ENCODE data around the gene EIF4G1. TPM values are rescaled to one million over a fixed set of nuclear protein-coding genes. Genes with fewer than 3 reads are reported as not detected.
A peak's percentile ranks its signal among the peaks of the same experiment; 100 is the strongest.
"Not testable (repeated sequence)": the region's sequence is repeated elsewhere in the genome, so short reads cannot be mapped to it uniquely, and the experiment has no call there.

EIF4G1 gene
- total and polyA plus RNA-seq, 5 donors: 203 to 301 (median 245) TPM

DNA sequence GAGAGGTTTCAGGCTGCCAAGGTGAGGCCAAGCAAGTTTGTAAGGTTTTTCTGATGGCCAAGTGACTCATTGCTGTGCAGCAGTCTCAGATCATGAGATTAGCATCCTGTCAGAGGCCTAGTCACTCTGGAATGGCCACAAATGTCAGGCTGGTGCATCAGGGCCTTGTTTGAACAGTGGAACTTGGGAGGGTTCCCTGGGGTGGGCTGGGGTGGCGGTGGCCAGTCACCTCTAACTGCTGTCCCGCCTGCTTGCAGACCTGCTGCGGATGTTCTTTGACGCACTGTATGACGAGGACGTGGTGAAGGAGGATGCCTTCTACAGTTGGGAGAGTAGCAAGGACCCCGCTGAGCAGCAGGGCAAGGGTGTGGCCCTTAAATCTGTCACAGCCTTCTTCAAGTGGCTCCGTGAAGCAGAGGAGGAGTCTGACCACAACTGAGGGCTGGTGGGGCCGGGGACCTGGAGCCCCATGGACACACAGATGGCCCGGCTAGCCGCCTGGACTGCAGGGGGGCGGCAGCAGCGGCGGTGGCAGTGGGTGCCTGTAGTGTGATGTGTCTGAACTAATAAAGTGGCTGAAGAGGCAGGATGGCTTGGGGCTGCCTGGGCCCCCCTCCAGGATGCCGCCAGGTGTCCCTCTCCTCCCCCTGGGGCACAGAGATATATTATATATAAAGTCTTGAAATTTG, 20.2 kb downstream of the EIF4G1 start:
- Histone ChIP-seq H3K27ac (ENCODE audit: low read length) (no peak overlapping the region), H3K4me1 (ENCODE audit: control insufficient read depth, insufficient read depth, low read length) (peaks cover 4% of the 10 kb centered on the region), H3K9me3 (ENCODE audit: control insufficient read depth, low read length) (no peaks in the 10 kb centered on the region), H3K4me3 (ENCODE audit: low read length) (no peak overlapping the region), H3K27me3 (ENCODE audit: control insufficient read depth, insufficient read depth) (no peaks in the 10 kb centered on the region)
- peak in 2 of 3 donors; percentile 55 to 65 for DNase-seq
- no peak for ATAC-seq
- WGBS: 79% methylated on average over 15 of the region's 15 CpGs
- intact Hi-C loops (cut with DNase I): no loop called here

DNA sequence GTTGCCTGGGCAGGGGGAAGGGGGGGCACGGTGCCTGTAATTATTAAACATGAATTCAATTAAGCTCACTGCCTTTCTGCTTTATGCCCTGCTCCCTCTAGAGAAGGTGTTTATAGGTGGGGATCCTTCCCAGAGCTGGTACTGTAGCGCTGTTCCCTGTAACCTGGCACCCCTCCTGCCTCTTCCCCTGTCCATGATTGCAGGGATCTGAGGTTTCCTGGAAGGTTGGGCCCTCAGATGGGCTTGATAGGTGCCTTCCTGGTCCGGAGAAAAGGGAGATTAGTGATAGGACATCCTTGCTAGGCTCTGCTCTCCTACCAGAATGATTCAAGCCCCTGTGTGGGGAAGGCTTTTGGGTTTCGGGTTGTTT, 20.9 kb downstream of the EIF4G1 start:
- no peaks in the 10 kb centered on the region for H3K27me3 ChIP-seq (ENCODE audit: control insufficient read depth, insufficient read depth)
- intact Hi-C loops (cut with DNase I): no loop called here
- no peak overlapping the region for H3K4me3 ChIP-seq (ENCODE audit: low read length)
- peak overlapping the region; percentile 97 for H3K27ac ChIP-seq (ENCODE audit: low read length)
- ATAC-seq: peak in 1 of 2 donors; percentile 0
- H3K9me3 ChIP-seq (ENCODE audit: control insufficient read depth, low read length): no peaks in the 10 kb centered on the region
- DNase-seq: peak in 2 of 3 donors; percentile 38 to 53
- H3K4me1 ChIP-seq (ENCODE audit: control insufficient read depth, insufficient read depth, low read length): peaks cover 4% of the 10 kb centered on the region
- WGBS: 48% methylated on average over 4 of the region's 4 CpGs

- ATAC-seq: peak; percentile 70 to 76
- Histone ChIP-seq H3K9me3 (ENCODE audit: control insufficient read depth, low read length) (no peaks in the 10 kb centered on the region), H3K27ac (ENCODE audit: low read length) (peak overlapping the region; percentile 97), H3K4me3 (ENCODE audit: low read length) (peak overlapping the region; percentile 94), H3K27me3 (ENCODE audit: control insufficient read depth, insufficient read depth) (no peaks in the 10 kb centered on the region), H3K4me1 (ENCODE audit: control insufficient read depth, insufficient read depth, low read length) (peaks cover 4% of the 10 kb centered on the region)
- DNase-seq: peak; percentile 89 to 96 (median 96)
- intact Hi-C loops (cut with DNase I): no loop called here
- WGBS: 1% methylated on average over 77 of the region's 77 CpGs
Observed at GRCh38 chr3:184335661-184336546, 21.5 kb downstream of the EIF4G1 start.

- Histone ChIP-seq H3K9me3 (ENCODE audit: control insufficient read depth, low read length) (no peaks in the 10 kb centered on the region), H3K4me3 (ENCODE audit: low read length) (peak overlapping the region; percentile 94), H3K27ac (ENCODE audit: low read length) (peak overlapping the region; percentile 97), H3K27me3 (ENCODE audit: control insufficient read depth, insufficient read depth) (no peaks in the 10 kb centered on the region), H3K4me1 (ENCODE audit: control insufficient read depth, insufficient read depth, low read length) (peaks cover 4% of the 10 kb centered on the region)
- WGBS: 11% methylated on average over 17 of the region's 17 CpGs
- intact Hi-C loops (cut with DNase I): no loop called here
- ATAC-seq (peak; percentile 40 to 50), DNase-seq (peak in 2 of 3 donors; percentile 63 to 77)
Observed at GRCh38 chr3:184336547-184337398, 22.4 kb downstream of the EIF4G1 start.

DNA sequence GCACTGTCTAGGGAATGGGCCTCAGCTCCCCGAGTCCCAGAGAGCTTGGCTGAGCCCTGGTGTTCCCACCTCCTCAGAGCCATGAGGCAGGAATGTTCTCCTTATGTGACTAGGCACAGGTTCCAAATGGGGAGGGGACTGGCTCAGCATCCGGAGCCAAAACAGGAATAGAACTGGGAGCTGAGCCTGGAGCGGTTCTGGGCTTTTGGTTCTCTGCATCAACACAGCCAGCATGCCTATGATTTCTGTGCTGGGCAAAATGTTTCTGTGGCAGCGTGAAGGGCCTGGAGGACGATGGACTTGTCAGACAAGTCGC, 23.0 kb downstream of the EIF4G1 start, which contains the start of gene FAM131A:
FAM131A (plus strand) TSS at position 202 of the 316 bp plus-strand sequence; CDS start at position 233, 31 bp downstream.
- ATAC-seq (peak; percentile 46 to 64), DNase-seq (peak; percentile 81 to 89 (median 83))
- Histone ChIP-seq H3K27me3 (ENCODE audit: control insufficient read depth, insufficient read depth) (no peaks in the 10 kb centered on the region), H3K4me1 (ENCODE audit: control insufficient read depth, insufficient read depth, low read length) (peaks cover 4% of the 10 kb centered on the region), H3K27ac (ENCODE audit: low read length) (peak within 1 kb of the TSS; percentile 97), H3K4me3 (ENCODE audit: low read length) (peak within 1 kb of the TSS; percentile 94), H3K9me3 (ENCODE audit: control insufficient read depth, low read length) (no peaks in the 10 kb centered on the region)
- intact Hi-C loops (cut with DNase I): no loop called here
- WGBS: 23% methylated on average over 6 of the region's 6 CpGs

- H3K27me3 ChIP-seq (ENCODE audit: control insufficient read depth, insufficient read depth): no peaks in the 10 kb centered on the region
- intact Hi-C loops (cut with DNase I): no loop called here
- ATAC-seq: no peak
- no peak overlapping the region for H3K4me3 ChIP-seq (ENCODE audit: low read length)
- DNase-seq: peak in 2 of 3 donors; percentile 49 to 54
- H3K9me3 ChIP-seq (ENCODE audit: control insufficient read depth, low read length): no peaks in the 10 kb centered on the region
- H3K27ac ChIP-seq (ENCODE audit: low read length): peak overlapping the region; percentile 97
- peaks cover 4% of the 10 kb centered on the region for H3K4me1 ChIP-seq (ENCODE audit: control insufficient read depth, insufficient read depth, low read length)
- 45% methylated on average over 7 of the region's 7 CpGs for WGBS
Observed at GRCh38 chr3:184337981-184338380, 23.6 kb downstream of the EIF4G1 start.

DNA sequence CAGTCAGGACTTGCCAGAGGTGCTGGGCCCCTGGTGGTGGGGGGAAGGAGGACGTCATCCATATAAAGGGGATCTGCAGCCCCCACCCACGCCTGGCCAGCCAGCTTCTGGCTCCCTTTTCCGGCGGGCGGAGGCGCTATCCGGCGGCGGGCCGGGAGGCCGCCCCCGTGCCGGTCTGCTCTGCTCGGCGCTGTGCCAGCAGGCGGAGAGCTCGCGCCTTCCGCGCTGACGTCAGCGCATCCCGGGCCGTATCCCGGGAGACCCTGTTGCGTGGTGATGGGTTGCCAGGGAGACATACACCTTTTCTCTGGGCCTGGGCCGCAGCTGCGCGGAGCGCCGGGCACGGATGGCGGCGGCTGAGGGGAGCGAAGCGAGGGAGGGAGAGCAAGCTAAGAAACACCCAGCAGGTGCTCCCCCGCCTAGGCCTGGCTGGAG, 24.1 kb downstream of the EIF4G1 start:
- whole genome bisulfite sequencing: 14% methylated on average over 37 of the region's 37 CpGs
- Histone ChIP-seq H3K27me3 (ENCODE audit: control insufficient read depth, insufficient read depth) (no peaks in the 10 kb centered on the region), H3K27ac (ENCODE audit: low read length) (peak overlapping the region; percentile 97), H3K9me3 (ENCODE audit: control insufficient read depth, low read length) (no peaks in the 10 kb centered on the region), H3K4me3 (ENCODE audit: low read length) (peak overlapping the region; percentile 29), H3K4me1 (ENCODE audit: control insufficient read depth, insufficient read depth, low read length) (peaks cover 4% of the 10 kb centered on the region)
- intact Hi-C loops (cut with DNase I): no loop called here
- ATAC-seq (peak; percentile 46 to 64), DNase-seq (peak; percentile 91 to 96 (median 94))

DNA sequence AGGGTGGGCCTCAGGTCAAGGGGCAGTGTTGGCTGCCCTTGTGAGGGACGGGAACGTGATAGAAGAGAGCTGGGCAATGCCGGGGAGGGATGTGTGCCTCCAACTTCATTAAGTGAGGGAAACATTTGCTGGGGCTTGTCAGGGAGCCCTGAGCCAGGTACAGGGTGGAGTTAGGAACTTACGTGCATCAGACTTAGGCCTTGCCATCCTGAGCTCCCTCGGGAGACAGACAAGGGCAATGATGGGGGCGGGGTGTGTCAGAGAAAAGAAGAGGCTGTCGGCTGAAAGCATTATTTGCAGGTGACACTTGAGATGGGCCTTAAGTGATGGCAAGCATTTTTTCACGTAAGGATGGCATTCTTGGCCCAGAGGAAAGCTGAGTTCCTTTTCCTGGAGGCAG, 24.6 kb downstream of the EIF4G1 start:
- intact Hi-C loops (cut with DNase I): no loop called here
- ATAC-seq (no peak), DNase-seq (peak in 1 of 3 donors; percentile 63)
- no peaks in the 10 kb centered on the region for H3K9me3 ChIP-seq (ENCODE audit: control insufficient read depth, low read length)
- H3K4me3 ChIP-seq (ENCODE audit: low read length): peak overlapping the region; percentile 29
- no peaks in the 10 kb centered on the region for H3K27me3 ChIP-seq (ENCODE audit: control insufficient read depth, insufficient read depth)
- peak overlapping the region; percentile 65 for H3K27ac ChIP-seq (ENCODE audit: low read length)
- H3K4me1 ChIP-seq (ENCODE audit: control insufficient read depth, insufficient read depth, low read length): peaks cover 4% of the 10 kb centered on the region
- WGBS: 41% methylated on average over 8 of the region's 8 CpGs

DNA sequence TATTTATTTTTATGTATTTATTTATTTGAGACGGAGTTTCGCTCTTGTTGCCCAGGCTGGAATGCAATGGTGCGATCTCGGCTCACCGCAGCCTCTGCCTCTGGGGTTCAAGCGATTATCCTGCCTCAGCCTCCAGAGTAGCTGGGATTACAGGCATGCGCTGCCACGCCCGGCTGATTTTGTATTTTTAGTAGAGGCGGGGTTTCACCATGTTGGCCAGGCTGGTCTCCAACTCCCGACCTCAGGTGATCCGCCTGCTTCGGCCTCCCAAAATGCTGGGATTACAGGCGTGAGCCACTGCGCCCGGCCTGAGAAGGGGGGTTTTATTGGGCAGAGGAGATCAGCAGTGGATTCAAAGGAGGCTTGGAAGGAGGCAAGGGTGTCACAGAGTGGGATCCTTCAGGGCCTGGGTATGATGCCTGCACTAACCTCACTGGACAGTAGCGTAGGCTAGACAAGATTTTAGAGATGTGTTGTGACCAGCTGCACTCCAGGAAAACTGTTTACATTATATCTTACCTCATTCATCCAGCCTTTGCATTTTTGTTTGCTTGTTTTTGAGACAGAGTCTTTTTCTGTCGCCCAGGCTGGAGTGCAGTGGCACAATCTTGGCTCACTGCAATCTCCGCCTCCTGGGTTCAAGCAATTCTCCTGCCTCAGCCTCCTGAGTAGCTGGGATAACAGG, 25.2 kb downstream of the EIF4G1 start:
- H3K9me3 ChIP-seq (ENCODE audit: control insufficient read depth, low read length); intact Hi-C loops (cut with DNase I); ATAC-seq; H3K4me1 ChIP-seq (ENCODE audit: control insufficient read depth, insufficient read depth, low read length); H3K27me3 ChIP-seq (ENCODE audit: control insufficient read depth, insufficient read depth); H3K27ac ChIP-seq (ENCODE audit: low read length); H3K4me3 ChIP-seq (ENCODE audit: low read length): not testable (repeated sequence)
- 94% methylated on average over 19 of the region's 19 CpGs for WGBS
- DNase-seq: peak in 2 of 3 donors; percentile 14 to 50

GRCh38 chr3:184341925-184342324, 27.5 kb downstream of the EIF4G1 start:
- ATAC-seq: no peak
- peaks cover 4% of the 10 kb centered on the region for H3K4me1 ChIP-seq (ENCODE audit: control insufficient read depth, insufficient read depth, low read length)
- H3K9me3 ChIP-seq (ENCODE audit: control insufficient read depth, low read length): no peaks in the 10 kb centered on the region
- 91% methylated on average over 7 of the region's 7 CpGs for WGBS
- no peak overlapping the region for H3K27ac ChIP-seq (ENCODE audit: low read length)
- no peaks in the 10 kb centered on the region for H3K27me3 ChIP-seq (ENCODE audit: control insufficient read depth, insufficient read depth)
- H3K4me3 ChIP-seq (ENCODE audit: low read length): no peak overlapping the region
- peak in 1 of 3 donors; percentile 18 for DNase-seq
- intact Hi-C loops (cut with DNase I): no loop called here

Data from right cardiac atrium (tissue), 5 donors.